Astrocyte of the cerebellum (primary cell): Measurements from ENCODE around the gene CYP2J2.
A peak's percentile ranks its signal among the peaks of the same experiment; 100 is the strongest.

Experiments
- DNase-seq: peaks from one replicate; pipeline ENCODE4 v3.0.0-alpha.2; 2011; ENCODE audit warnings: low read depth
- H3K4me3 ChIP-seq: 2 replicates; pipeline ENCODE4 v1.5.1; 2011; ENCODE audit warnings: mild to moderate bottlenecking, low read depth, low read length, moderate library complexity
- CTCF ChIP-seq: IDR thresholded peaks from 2 replicates; pipeline ENCODE4 v1.5.1; 2012; ENCODE audit warnings: low read length, low read depth, moderate library complexity, mild to moderate bottlenecking; ENCODE audit errors: missing control alignments
- in situ Hi-C: cut with HindIII; loops from 2 replicates; pipeline ENCODE4 v1.10.0; 2017; ENCODE audit warnings: low sequenced_read_pairs

CYP2J2 gene

DNA sequence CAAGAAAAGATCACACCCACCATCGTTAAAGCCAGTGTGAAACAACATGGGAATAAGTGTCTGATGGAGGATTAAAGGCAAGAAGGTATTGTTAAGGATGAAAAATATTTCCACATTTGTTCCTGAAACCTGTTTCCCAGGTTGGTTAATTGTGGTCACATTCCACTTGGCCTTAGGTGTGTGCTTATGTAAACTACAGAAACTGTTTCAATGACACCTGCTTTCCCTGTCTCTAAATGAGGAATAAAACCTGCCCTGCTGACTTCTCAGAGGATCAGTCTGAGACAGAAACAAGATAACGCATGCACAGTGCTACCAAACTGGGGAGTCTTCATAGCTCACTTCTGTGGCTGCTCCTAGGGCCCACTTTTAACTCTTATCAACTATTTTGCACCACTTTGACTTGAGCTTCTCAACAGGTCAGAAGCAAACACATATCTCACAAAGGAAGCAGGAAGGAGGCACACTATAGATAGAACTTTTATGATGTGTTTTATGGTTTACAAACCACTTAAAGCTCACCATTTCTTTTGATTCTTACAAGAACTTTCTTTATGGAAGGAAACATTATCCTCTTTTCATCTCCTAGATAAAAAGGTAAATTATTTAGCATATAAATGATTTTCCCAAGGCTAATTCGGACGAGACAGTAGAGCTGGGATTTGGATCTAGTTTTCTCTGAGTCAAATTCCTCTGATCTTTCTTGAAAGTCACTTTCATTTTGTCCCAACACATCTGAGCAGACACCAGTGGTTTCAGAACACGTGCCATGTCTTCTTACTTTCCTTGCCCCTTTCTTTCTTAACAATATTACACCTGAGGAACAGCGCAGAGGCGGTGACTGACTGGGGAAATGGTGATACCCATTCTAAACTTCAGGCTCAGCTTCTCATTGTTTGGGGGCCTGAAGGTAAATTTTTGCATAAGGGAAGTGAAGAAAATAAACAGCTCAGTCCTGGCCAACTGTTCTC is 33.4 kb downstream of the CYP2J2 start:
- no peak for TF ChIP-seq CTCF
- no peak for DNase-seq
- in situ Hi-C loops = no loop called here
- H3K4me3 ChIP-seq = no peak overlapping the region

- TF ChIP-seq CTCF = no peak
- in situ Hi-C loops = no loop called here
- H3K4me3 ChIP-seq = no peak overlapping the region
- DNase-seq = no peak
These were observed 41.3 kb downstream of the CYP2J2 start for GRCh38 chr1:59885160-59885832.

GRCh38 chr1:59880735-59881134 is 45.8 kb downstream of the CYP2J2 start:
- no peak for DNase-seq
- no peak for TF ChIP-seq CTCF
- in situ Hi-C loops = no loop called here
- H3K4me3 ChIP-seq = no peak overlapping the region

GRCh38 chr1:59879996-59880505 is 46.5 kb downstream of the CYP2J2 start:
- no peak for DNase-seq
- TF ChIP-seq CTCF = no peak
- in situ Hi-C loops = no loop called here
- no peak overlapping the region for H3K4me3 ChIP-seq

DNA sequence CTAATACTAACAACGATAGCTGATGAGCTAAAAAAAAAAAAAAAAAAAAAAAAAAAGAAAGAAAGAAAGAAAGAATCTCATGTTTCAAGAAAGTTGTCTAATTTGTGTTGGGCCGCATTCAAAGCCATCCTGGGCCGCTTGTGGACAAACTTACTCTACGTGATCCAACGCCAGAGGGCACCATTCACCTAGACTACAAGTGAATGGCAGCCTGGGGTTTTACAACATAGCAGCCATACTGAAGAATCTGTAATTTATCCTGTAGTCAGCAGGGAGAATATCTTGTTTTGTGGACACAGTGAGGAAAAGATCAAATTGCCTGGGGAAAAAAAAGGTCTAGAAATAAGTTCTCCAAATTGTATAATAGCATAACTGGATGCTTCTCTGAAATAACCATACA is 47.0 kb downstream of the CYP2J2 start:
- peak; percentile 61 for TF ChIP-seq CTCF
- in situ Hi-C loops = no loop called here
- no peak overlapping the region for H3K4me3 ChIP-seq
- peak; percentile 66 for DNase-seq

- DNase-seq = no peak
- no peak overlapping the region for H3K4me3 ChIP-seq
These were observed 48.2 kb downstream of the CYP2J2 start for GRCh38 chr1:59878370-59878769.

More at GRCh38 chr1:59878370-59878769, 48.2 kb downstream of the CYP2J2 start:
- TF ChIP-seq CTCF = no peak
- in situ Hi-C loops = no loop called here
